Measurements from ENCODE around the gene HMGN4.
A peak's percentile ranks its signal among the peaks of the same experiment; 100 is the strongest.
"Not testable (repeated sequence)": the region's sequence is repeated elsewhere in the genome, so short reads cannot be mapped to it uniquely, and the experiment has no call there.

HMGN4 gene

GRCh38 chr6:26522486-26523228 lies 15.5 kb upstream of the HMGN4 start:
- DNase-seq = peak in 1 of 3 donors; percentile 50
- CTCF ChIA-PET = interaction anchor here (1.1 to 2.4 kb wide), 2 partner anchors 11 to 42 kb away, joined by 3 to 14 read pairs; no protein-coding TSS in a partner anchor
- H3K36me3 ChIP-seq (ENCODE audit: control insufficient read depth in 4 of 4, insufficient read depth in 4 of 4, low read length in 3 of 4); POLR2A ChIA-PET; H3K9me3 ChIP-seq (ENCODE audit: control extremely low read depth in 1 of 5, control insufficient read depth in 4 of 5, insufficient read depth in 2 of 5, low read depth in 1 of 5, low read length in 4 of 5); H3K27me3 ChIP-seq (replicated peaks in 2 of 5; ENCODE audit: control insufficient read depth in 4 of 5, insufficient read depth in 5 of 5, low read length in 4 of 5): not testable (repeated sequence)
- Histone ChIP-seq H3K4me3 (ENCODE audit: control insufficient read depth in 1 of 7, extremely low read depth in 1 of 7, insufficient read depth in 4 of 7, low read depth in 2 of 7, low read length in 6 of 7) (peak overlapping the region in 6 of 7 experiments; percentile 8 to 90 (median 69)), H3K4me1 (ENCODE audit: control extremely low read depth in 1 of 4, control insufficient read depth in 4 of 4, insufficient read depth in 4 of 4, low read length in 3 of 4) (peaks cover 8 to 34% (median 23%) of the 10 kb centered on the region in 4 experiments), H3K27ac (ENCODE audit: insufficient read depth in 1 of 2, low read depth in 1 of 2, low read length in 2 of 2, poor library complexity in 1 of 2, severe bottlenecking in 2 of 2) (peak overlapping the region in 1 of 2 experiments; percentile 82)
- WGBS (ENCODE audit: insufficient coverage) = 70% methylated on average over 7 of the region's 11 CpGs

- 100% methylated on average over 1 of the region's 2 CpGs for WGBS (ENCODE audit: insufficient coverage)
- H3K36me3 ChIP-seq (ENCODE audit: control insufficient read depth in 4 of 4, insufficient read depth in 4 of 4, low read length in 3 of 4); H3K27me3 ChIP-seq (replicated peaks in 2 of 5; ENCODE audit: control insufficient read depth in 4 of 5, insufficient read depth in 5 of 5, low read length in 4 of 5); POLR2A ChIA-PET; H3K4me3 ChIP-seq (ENCODE audit: control insufficient read depth in 1 of 7, extremely low read depth in 1 of 7, insufficient read depth in 4 of 7, low read depth in 2 of 7, low read length in 6 of 7); H3K9me3 ChIP-seq (ENCODE audit: control extremely low read depth in 1 of 5, control insufficient read depth in 4 of 5, insufficient read depth in 2 of 5, low read depth in 1 of 5, low read length in 4 of 5); DNase-seq; H3K27ac ChIP-seq (ENCODE audit: insufficient read depth in 1 of 2, low read depth in 1 of 2, low read length in 2 of 2, poor library complexity in 1 of 2, severe bottlenecking in 2 of 2): not testable (repeated sequence)
- peaks cover 8 to 34% (median 23%) of the 10 kb centered on the region in 4 experiments for H3K4me1 ChIP-seq (ENCODE audit: control extremely low read depth in 1 of 4, control insufficient read depth in 4 of 4, insufficient read depth in 4 of 4, low read length in 3 of 4)
- CTCF ChIA-PET = interaction anchor here (0.9 to 1.1 kb wide), 3 partner anchors 9 to 29 kb away, joined by 3 to 5 read pairs (median 4); partner anchors contain the start of gene HMGN4
Measured at GRCh38 chr6:26524314-26524713, 13.9 kb upstream of the HMGN4 start.

- ChIA-PET CTCF (interaction anchor here (1.0 to 1.1 kb wide), 2 partner anchors 9 to 29 kb away, joined by 3 to 5 read pairs; no protein-coding TSS in a partner anchor), POLR2A (no interaction called here)
- H3K4me1 ChIP-seq (ENCODE audit: control extremely low read depth in 1 of 4, control insufficient read depth in 4 of 4, insufficient read depth in 4 of 4, low read length in 3 of 4) = peaks cover 8 to 34% (median 23%) of the 10 kb centered on the region in 4 experiments
- no peaks in the 10 kb centered on the region for H3K36me3 ChIP-seq (ENCODE audit: control insufficient read depth in 4 of 4, insufficient read depth in 4 of 4, low read length in 3 of 4)
- H3K27ac ChIP-seq (ENCODE audit: insufficient read depth in 1 of 2, low read depth in 1 of 2, low read length in 2 of 2, poor library complexity in 1 of 2, severe bottlenecking in 2 of 2) = no peak overlapping the region
- no peaks in the 10 kb centered on the region for H3K27me3 ChIP-seq (replicated peaks in 2 of 5; ENCODE audit: control insufficient read depth in 4 of 5, insufficient read depth in 5 of 5, low read length in 4 of 5)
- H3K9me3 ChIP-seq (ENCODE audit: control extremely low read depth in 1 of 5, control insufficient read depth in 4 of 5, insufficient read depth in 2 of 5, low read depth in 1 of 5, low read length in 4 of 5) = no peaks in the 10 kb centered on the region
- peak; percentile 28 to 79 (median 73) for DNase-seq
- WGBS (ENCODE audit: insufficient coverage) = 93% methylated on average over 3 of the region's 7 CpGs
- no peak overlapping the region for H3K4me3 ChIP-seq (ENCODE audit: control insufficient read depth in 1 of 7, extremely low read depth in 1 of 7, insufficient read depth in 4 of 7, low read depth in 2 of 7, low read length in 6 of 7)
Measured at GRCh38 chr6:26524722-26525370, 13.3 kb upstream of the HMGN4 start.

GRCh38 chr6:26525838-26526237 lies 12.3 kb upstream of the HMGN4 start:
- Histone ChIP-seq H3K4me3 (ENCODE audit: control insufficient read depth in 1 of 7, extremely low read depth in 1 of 7, insufficient read depth in 4 of 7, low read depth in 2 of 7, low read length in 6 of 7) (no peak overlapping the region), H3K27ac (ENCODE audit: insufficient read depth in 1 of 2, low read depth in 1 of 2, low read length in 2 of 2, poor library complexity in 1 of 2, severe bottlenecking in 2 of 2) (no peak overlapping the region), H3K4me1 (ENCODE audit: control extremely low read depth in 1 of 4, control insufficient read depth in 4 of 4, insufficient read depth in 4 of 4, low read length in 3 of 4) (peaks cover 8 to 29% (median 20%) of the 10 kb centered on the region in 4 experiments), H3K36me3 (ENCODE audit: control insufficient read depth in 4 of 4, insufficient read depth in 4 of 4, low read length in 3 of 4) (no peaks in the 10 kb centered on the region), H3K27me3 (replicated peaks in 2 of 5; ENCODE audit: control insufficient read depth in 4 of 5, insufficient read depth in 5 of 5, low read length in 4 of 5) (no peaks in the 10 kb centered on the region), H3K9me3 (ENCODE audit: control extremely low read depth in 1 of 5, control insufficient read depth in 4 of 5, insufficient read depth in 2 of 5, low read depth in 1 of 5, low read length in 4 of 5) (no peaks in the 10 kb centered on the region)
- ChIA-PET CTCF (interaction anchor here (0.7 to 1.4 kb wide), 2 partner anchors 12 to 114 kb away, joined by 3 to 6 read pairs; partner anchors contain the start of gene HMGN4), POLR2A (no interaction called here)
- no peak for DNase-seq
- WGBS (ENCODE audit: insufficient coverage) = 96% methylated on average over 2 of the region's 2 CpGs

- Histone ChIP-seq H3K4me3 (ENCODE audit: control insufficient read depth in 1 of 7, extremely low read depth in 1 of 7, insufficient read depth in 4 of 7, low read depth in 2 of 7, low read length in 6 of 7) (no peak overlapping the region), H3K36me3 (ENCODE audit: control insufficient read depth in 4 of 4, insufficient read depth in 4 of 4, low read length in 3 of 4) (no peaks in the 10 kb centered on the region), H3K9me3 (ENCODE audit: control extremely low read depth in 1 of 5, control insufficient read depth in 4 of 5, insufficient read depth in 2 of 5, low read depth in 1 of 5, low read length in 4 of 5) (no peaks in the 10 kb centered on the region), H3K27ac (ENCODE audit: insufficient read depth in 1 of 2, low read depth in 1 of 2, low read length in 2 of 2, poor library complexity in 1 of 2, severe bottlenecking in 2 of 2) (no peak overlapping the region), H3K4me1 (ENCODE audit: control extremely low read depth in 1 of 4, control insufficient read depth in 4 of 4, insufficient read depth in 4 of 4, low read length in 3 of 4) (peaks cover 5 to 25% (median 13%) of the 10 kb centered on the region in 4 experiments), H3K27me3 (replicated peaks in 2 of 5; ENCODE audit: control insufficient read depth in 4 of 5, insufficient read depth in 5 of 5, low read length in 4 of 5) (no peaks in the 10 kb centered on the region)
- ChIA-PET POLR2A (no interaction called here), CTCF (interaction anchor here (1.4 kb wide), 1 partner anchor 11 kb away, joined by 6 read pairs; the partner anchor contains the start of gene HMGN4)
- no peak for DNase-seq
- WGBS (ENCODE audit: insufficient coverage) = no CpG with 5 or more reads among the region's 1 CpG
Measured at GRCh38 chr6:26526928-26527327, 11.2 kb upstream of the HMGN4 start.

GRCh38 chr6:26530203-26530602 lies 8.0 kb upstream of the HMGN4 start:
- ChIA-PET CTCF (interaction anchor here (1.1 to 1.3 kb wide), 2 partner anchors 24 to 56 kb away, joined by 3 read pairs; no protein-coding TSS in a partner anchor), POLR2A (no interaction called here)
- no peaks in the 10 kb centered on the region for H3K9me3 ChIP-seq (ENCODE audit: control extremely low read depth in 1 of 5, control insufficient read depth in 4 of 5, insufficient read depth in 2 of 5, low read depth in 1 of 5, low read length in 4 of 5)
- no peak overlapping the region for H3K4me3 ChIP-seq (ENCODE audit: control insufficient read depth in 1 of 7, extremely low read depth in 1 of 7, insufficient read depth in 4 of 7, low read depth in 2 of 7, low read length in 6 of 7)
- H3K36me3 ChIP-seq (ENCODE audit: control insufficient read depth in 4 of 4, insufficient read depth in 4 of 4, low read length in 3 of 4) = no peaks in the 10 kb centered on the region
- 100% methylated on average over 2 of the region's 2 CpGs for WGBS (ENCODE audit: insufficient coverage)
- DNase-seq = no peak
- H3K27ac ChIP-seq (ENCODE audit: insufficient read depth in 1 of 2, low read depth in 1 of 2, low read length in 2 of 2, poor library complexity in 1 of 2, severe bottlenecking in 2 of 2) = no peak overlapping the region
- H3K27me3 ChIP-seq (replicated peaks in 2 of 5; ENCODE audit: control insufficient read depth in 4 of 5, insufficient read depth in 5 of 5, low read length in 4 of 5) = no peaks in the 10 kb centered on the region
- H3K4me1 ChIP-seq (ENCODE audit: control extremely low read depth in 1 of 4, control insufficient read depth in 4 of 4, insufficient read depth in 4 of 4, low read length in 3 of 4) = peaks cover 3 to 11% (median 6%) of the 10 kb centered on the region in 4 experiments

Measured in common myeloid progenitor, CD34-positive (primary cell).